ENCODE results near the gene KLHL36.

The KLHL36 gene

DNA sequence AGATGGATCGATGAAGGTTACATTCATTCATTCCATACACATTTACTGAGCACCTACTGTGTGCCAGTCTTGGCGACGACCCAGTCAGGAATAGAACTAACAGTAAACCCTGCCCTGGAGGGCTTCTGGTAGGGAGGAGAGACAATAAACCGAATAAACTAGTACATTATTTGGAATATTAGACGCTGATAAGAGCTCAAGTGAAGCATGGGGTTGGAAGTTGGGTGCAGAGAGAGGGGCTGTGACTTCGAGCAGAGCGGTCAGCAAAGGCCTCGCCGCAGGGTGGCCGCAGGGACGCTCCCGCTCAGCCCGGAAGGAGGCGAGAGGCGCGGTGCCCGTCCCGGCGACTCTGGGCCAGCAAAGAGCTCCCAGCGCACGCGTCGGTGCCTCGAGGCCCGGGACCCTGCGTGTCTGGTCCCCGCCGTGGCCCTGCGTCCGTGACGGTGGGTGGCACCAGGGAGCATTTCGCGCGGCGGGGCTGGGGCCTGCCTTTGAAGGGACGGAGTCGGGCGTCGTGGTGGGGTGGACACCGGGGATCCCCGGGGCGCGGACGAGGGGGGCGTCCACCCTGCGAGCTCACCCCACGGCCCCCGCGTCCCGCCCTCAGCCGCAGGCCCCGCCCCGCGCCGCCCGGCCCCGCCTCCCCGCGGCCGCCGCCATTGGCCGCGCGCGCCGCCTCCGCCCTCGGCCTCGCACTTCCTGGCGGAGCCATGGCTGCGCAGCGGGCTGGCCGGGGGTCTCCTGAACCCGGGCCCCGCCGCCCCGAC, at the start of gene KLHL36:
Gene KLHL36 (plus strand): TSS at position 684 of the 767 bp plus-strand sequence. CDS start 2,357 bp downstream, outside the sequence.
- DNase-seq, result no peak

DNA sequence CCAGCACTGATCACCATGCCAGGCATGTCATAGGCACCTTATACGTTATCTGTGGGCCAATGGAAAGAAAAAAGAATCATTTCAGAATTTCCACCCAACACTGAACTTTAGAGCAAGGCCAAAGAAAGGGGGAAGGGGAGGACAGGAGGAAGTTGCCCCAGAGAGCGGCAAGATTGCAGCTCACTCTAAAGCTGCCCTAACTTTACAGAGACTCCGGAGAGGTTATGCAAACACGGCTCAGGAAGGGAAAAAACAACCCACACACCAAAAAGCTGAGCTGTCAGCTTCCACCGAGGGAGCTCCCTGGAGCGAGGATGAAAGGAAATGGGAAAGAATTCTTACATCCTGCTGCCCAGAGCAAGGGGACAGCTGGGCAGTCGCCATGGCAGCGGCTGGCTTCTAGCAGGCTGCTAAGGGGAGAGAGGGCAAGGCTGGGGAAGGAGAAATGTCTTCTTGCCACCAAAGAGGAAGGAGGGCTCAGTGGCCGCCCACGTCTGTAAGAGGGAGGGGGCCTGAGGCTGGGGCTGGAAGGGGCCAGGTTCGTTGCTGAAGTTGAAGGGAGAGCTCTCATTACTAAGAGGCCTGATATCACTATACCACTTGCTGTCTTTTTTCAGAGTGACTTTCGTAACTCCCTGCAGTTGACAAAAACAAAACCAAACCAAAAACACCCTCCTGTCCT, 48.6 kb upstream of the KLHL36 start:
- DNase-seq, result no peak

DNA sequence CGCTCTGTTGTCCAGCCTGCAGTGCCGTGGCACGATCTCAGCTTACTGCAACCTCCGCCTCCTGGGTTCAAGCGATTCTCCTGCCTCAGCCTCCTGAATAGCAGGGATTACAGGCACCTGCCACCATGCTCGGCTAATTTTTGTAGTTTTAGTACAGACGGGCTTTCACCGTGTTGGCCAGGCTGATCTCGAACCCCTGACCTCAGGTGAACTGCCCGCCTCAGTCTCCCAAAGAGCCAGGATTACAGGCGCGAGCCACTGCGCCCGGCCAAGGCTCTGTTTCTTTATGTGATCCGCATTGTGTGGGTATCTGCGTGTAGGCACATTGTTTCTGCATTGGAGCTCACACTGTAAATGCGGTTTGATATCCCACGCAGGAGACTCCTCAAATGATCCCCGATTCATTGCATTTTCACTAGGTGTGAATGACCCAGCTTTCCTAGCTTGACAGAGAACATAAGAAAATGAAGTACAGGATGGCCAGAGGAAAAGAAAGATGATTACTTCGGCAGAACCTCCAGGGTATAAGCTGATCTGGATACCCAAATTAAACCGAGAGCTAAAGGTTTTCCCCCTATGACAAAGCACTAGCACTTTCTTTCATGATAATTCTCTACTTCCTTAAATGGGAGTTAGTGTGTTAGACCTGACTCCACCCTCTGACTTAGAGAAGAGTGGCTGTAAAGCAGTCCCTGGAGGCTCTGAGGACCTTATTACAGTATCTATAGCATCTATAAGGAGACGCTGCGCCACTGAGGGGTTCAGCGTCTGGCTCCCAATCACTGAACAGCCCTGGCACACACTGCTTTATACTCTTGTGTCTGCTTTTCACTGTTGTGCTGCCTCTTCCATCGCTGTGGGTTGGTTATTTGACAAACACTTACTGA, 47.7 kb upstream of the KLHL36 start:
- DNase-seq, result no peak

DNA sequence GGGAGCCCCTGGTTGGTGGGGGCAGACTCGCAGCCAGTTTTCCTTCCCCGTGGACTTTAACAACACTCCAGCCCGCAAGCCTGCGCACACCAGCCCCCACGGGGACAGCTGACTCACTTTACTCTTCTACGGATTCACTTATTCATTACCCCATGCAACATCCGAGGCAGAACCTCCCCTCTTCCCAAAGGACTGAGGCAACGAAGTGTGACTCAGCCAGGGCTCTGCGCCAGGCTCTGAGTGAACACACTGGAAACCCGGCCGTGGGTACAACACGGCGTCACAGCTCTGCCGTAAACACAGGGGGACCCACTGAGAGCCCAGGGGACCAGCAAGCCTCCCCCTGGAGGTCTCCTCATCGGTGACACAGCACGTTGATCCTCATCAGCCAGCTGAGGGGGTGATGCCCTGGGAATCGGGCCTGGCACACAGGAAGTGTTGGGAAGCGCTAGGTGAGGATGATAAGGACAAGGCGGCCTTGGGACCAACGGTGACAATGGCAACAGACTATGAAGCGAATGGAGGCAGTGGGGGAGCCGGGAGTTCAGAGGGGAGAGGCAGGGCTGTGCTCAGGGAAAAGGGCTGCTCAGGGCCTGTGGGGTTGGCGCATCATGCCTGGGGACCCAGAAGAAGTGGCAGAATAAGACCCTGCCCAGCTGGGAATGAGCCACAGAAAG, 45.0 kb upstream of the KLHL36 start:
- no peak for DNase-seq

DNA sequence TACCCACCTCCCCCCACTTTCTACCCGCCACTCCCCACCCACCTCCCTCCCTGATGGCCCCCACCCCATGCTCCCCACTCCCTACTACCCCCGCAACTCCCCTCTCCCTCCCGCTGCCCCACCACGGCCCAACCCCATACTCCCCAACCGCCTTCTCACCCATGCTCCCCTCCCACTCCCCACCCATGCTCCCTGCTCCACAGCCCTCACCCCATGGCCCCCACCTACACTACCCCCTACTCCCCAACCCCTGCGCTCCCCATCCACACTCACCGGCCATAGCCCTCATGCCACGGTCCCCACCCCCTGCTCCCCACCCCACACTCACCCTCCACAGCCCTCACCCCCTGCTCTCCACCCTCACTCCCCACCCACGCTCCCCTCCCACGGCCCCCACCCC, 44.4 kb upstream of the KLHL36 start:
- DNase-seq, result no peak

DNA sequence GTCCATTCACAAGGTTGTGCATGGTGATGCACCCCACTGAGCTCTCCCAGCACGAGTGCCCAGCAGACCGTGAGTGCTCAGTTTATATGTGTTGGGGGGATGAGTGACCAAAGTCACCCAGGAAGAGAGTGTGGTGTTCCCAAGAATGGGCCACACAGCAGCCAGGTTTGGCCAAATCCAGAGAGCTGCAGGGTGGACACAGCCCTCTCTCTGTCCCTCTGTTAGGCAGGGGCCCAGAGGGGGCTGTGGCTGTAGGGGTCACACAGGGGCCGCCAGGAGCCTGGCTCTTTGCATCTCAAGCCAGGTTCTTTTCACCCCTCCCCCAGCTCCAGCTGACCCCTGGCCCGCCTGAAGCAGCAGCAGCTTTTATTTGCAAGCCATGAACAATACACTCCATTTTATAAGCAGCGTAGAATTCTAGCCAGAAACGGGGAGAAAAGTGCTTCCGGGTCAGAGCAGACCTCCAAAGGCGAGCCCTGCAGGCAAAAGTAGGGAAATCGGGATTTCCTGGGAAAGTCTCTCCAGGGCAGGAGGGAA, 43.8 kb upstream of the KLHL36 start:
- DNase-seq, result no peak

DNA sequence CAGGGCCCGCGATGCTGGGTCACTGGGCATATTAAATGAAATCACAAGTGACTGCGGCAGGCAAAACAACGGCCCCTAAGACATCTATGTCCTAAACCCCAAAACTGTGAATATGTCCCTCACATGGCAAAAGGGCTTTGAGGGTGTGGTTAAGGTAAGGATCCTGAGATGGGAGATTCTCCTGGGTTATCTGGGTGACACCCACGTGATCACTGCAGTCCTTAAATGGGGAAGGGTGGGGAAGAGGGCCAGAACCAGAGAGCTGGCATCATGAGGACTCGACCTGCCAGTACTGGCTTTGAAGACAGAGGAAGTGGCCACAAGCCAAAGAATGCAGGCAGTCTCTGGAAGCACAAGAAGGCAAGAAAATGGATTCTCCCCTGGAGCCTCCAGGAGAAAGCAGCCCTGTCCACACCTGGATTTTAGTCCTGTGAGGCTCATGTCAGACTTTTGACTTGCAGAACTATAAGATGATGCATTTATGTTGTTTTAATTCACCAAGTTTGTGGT, 42.9 kb upstream of the KLHL36 start:
- DNase-seq, result no peak

DNA sequence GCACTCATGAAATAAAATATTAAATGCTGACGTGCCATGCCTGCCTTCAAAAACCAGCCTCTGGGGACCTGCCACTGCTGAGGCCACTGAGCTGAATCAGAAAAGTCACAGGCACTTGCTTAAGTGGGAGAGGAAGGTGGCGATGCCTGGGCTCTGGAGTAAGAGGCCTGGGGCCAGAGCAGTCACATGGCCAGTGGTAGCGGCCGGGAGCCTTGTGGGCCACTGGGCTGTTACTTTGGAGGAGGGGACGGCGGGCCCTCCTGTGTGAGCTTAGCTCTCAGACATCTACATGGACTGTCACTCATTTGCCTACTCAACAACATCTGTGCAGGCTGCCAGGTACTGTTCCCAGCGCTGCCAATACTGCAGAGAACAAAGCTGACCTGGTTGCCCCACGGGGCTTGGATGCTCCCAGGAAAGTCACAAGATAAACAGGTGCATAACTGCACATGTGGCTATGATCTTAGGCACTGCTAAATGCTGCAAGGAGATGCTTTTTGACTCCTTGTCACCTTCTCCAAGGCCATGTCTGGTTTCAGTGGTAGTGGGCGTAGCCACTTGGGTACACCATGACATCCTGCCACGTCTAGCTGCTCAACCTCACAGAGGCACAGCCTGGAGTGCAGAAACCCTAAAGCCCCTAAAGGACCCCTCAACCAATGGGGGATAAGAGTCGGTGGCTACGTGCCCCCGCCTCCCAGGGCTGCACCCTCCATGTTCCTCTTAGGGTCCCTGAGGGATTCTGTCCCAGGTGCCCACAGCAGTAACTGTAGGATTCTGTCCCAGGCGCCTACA, 42.0 kb upstream of the KLHL36 start:
- no peak for DNase-seq

DNA sequence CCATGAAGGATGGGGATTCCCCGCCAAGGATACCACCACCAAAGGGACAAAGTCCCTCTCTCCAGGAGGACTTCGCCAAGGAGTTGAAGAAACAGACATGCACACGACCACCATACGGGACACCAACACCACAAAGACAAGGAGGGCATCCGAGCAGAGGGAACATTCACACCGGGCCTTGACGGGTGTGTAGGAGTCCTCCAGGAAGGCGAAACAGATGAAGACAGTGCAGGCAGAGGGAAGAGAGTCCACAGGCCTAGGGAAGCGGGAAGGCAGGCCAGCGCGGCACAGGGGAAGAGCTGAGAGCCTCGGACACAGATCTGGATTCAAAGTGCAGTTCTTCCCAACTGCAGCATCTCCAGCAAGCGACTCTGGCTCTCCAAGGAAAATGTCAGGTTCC, 41.2 kb upstream of the KLHL36 start:
- DNase-seq, result no peak

DNA sequence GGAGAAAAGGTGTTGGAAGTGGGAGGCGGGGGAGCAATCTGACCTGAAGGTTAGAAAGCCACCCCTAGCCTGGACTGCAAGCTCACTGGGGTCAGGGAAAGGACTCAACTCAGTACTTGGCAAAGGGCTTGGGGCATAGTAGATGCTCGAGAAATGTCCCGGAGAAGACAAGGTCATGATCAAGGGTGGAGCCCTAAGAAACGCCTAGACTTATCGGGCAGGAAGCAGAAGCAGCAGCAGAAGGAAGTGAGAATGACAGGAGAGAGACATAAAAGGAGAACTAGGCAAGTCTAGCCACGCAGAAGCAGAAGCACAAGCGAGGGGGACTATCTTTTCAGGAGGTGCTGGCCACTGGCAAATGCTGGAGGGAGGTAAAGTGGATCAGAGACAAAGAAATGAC, 40.6 kb upstream of the KLHL36 start:
- no peak for DNase-seq

DNA sequence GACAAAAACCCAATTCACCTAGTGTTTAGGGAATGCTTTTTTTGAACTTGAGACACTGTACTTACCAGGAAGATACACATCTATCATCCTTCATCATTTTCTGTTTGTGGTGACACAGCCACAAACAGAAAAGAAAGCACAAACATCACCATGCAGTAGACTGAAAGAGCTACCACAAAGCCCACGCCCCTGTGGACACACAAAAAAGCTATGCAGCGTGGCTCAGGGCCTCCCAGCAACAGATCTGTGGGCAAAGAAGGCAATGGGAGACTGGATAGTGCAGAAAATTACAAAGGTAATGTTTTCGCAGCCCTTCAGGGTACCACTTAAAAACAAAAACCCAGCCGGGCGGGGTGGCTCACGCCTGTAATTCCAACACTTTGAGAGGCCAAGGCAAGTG, 40.0 kb upstream of the KLHL36 start:
- DNase-seq, result no peak

DNA sequence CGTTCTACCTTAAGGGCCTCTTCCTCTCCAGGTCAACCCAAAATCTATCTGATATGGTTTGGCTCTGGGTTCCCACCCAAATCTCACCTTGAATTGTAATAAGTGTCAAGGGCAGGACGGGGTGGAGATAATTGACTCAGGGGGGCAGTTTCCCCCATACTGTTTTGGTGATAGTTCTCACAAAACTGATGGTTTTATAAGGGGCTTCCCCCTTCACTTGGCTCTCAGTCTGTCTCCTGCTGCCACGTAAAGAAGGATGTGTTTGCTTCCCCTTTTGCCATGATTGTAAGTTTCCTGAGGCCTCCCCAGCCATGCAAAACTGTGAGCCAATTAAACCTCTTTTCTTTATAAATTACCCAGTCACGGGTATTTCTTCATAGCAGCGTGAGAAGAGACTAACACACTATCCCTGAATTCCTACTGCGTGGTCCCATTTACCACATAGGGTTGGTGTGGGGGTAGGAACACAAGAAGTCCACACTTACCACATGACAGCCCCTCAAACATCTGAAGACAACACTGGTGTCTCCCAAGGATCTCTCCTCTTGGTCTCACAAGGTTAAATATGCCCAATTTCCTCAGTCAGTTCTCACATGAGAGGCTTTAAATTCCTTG, 38.6 kb upstream of the KLHL36 start:
- DNase-seq, result no peak

DNA sequence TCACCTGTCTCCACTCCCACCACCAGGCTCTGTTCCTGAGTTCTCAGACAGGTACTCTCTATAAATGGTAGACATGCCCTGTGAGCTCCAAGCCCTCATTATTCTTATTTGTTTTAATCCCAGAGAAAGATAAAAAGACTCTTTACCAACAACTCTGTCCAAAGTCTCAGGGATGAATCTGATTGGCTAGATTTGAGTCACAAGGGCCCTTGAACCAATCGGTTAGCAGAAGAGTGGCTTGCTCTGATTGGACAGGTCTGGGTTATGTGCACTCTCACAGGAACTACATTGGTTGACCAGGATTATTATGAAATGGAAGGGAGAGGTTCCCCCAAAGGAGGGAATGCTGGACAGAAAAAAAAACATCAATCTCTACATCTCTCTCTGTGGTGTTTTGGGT, 37.9 kb upstream of the KLHL36 start:
- no peak for DNase-seq

DNA sequence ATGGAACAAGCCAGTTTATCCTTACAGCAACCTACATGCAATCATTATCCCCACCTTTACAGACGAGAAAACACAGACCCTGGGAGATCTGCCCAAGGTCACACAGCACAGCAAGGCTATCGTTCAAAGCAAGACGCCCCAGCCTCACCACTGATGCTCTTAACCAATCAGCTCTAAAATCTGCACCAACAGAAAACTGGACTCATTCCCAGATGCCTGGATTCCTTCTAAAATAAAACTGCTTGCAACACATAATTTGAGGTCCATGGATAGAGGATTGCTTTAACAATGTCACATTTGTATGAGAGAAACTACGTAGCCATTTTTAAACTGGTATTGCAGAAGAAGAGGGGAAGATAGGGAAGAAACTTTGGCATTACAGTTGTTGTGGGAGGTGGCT, 37.3 kb upstream of the KLHL36 start:
- DNase-seq, result no peak

DNA sequence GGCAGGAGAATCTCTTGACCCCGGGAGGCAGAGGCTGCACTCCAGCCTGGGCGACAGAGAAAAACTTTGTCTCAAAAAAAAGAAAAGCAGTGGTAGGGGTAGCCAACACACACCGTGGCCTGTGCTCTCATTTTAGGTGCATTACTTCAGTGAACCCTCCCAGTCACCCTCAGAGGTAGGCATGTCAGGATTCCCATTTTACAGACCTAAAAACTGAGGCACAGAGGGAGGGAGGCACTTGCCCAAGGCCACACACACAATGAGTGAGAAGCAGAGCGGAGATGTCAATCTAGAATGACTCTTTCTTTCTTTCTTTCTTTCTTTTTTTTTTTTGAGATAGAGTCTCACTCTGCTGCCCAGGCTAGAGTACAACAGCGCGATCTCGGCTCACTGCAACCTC, 35.6 kb upstream of the KLHL36 start:
- DNase-seq, result no peak

DNA sequence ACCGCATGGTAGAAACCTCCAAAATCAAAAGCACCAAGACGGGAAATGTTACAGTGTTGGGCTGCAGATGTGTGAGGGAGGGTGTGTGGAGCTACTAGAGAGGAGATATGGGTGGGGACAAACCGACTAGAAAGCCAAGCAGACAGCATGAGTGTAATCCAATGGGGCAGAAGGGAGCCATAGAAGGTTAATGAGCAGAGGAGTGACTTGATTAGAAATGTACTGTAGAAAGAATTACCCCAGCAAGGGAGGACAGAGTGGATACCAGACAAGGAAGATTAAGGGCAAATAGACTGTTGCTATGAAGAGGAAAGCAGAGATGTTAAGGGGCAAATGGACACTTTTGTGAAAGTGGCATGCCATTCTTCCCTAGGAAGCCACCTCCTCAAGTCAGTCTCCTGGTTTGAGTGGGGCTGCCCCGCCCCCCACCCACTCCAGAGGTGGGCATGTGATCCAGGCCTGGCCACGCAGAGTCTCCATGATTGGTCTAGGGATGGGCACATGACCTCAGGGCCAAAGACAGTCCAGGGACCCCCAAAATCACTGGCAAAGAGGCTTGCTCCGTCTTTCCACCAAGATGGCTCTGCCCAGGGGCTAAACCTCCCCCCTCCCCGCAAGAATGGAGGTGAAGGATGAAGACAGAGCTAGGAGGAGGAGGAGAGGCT, 34.8 kb upstream of the KLHL36 start:
- DNase-seq, result no peak

DNA sequence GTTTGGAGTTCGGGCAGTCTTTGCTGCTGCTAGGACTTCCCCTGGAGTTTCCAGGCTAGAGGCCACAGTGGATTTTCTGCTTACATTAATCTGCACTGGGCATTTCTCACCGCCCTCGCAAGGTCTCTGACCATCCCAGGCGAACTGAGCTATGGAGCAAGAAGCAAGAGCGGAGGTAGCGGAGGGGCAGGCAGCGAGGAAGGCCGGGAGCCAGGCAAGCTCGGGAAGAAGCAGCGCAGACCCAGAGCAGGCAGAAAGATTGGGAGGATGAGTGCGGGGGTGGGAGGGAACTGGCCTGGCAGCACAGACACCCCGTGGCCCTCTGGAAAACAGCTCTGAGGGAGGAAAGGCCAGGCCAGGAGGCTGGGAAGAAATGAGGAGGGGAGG, 34.2 kb upstream of the KLHL36 start:
- DNase-seq, result no peak

DNA sequence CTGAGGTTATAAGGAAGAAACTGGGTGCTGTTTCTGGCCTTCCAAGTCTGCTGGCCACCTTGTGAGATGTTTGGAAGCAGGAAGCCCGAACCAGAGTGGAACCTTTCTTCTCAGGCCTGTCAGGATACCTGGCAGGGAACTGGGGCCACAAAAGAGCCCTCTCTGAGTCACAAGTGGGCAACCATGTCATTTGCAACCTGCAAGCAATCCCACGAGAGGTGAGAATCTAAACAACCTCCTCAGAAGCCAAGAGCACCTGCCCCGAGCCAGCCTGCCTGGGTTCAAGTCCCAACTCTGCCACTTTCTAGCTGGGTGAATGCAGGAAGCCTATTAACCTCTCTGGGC, 33.7 kb upstream of the KLHL36 start:
- no peak for DNase-seq

DNA sequence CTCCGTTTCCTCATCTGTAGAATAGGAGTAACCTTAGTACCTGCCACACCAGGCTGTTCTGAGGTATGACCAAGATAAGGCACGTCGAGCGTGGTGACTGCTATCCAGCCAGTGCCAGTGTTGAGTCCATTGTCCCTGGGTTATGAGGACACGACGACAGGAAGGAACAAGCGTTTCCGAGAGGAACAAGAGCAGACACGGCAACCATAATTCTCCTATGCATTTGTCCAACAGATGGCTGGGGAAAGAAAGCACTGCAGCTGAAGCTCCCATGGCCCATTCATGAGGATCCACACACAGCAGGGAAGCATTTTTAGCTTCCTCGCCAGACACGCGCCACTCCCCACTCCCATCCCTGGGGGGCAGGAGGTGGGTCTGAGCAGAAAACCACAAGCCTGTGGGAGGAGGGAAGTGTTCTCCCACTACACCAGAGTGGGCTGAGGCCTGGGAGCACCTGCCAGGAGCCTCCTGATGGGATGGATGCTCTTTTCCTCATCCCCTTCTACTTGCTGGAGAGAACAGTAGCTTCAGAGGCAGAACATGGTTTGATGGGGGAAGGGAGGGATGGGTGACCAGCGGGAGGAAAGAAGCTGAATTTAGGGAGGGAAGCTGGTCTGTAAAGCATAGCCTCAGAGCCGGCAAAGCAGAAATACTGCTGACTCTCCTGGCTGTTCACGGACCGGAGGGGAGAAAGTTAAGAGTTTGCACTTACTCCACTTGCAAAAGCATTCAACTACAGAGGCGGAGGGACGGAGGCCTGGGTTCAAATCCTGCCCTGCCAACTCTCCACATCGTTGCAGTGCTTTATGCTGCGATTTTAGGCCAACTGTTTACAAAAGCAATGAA, 33.1 kb upstream of the KLHL36 start:
- no peak for DNase-seq

DNA sequence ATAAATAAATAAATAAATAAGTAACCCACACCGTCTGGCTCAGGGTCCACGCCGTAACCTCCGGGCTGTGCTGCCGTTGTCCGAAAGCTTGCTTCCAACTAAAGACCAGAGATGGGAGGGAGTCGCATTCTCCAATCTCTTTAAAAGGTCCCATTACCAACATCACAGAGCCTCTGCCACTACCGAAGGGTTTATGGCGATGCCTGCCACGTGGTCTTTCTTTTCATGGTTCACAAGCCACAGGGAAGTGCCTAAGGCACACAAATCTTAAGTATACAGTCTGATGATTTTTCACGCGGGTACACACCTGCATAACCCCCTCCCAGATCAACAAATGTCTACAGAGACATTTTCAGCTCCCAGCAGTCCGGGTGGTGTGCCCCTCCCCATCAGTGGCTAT, 31.8 kb upstream of the KLHL36 start:
- DNase-seq, result no peak
